ENCODE data around the gene FOXE1. TPM values are rescaled to one million over a fixed set of nuclear protein-coding genes. Genes with fewer than 3 reads are reported as not detected.

FOXE1 gene
- polyA plus RNA-seq, 1 of the 3 experiments (the other 2 are of a cell fraction): 0.03 TPM

DNA sequence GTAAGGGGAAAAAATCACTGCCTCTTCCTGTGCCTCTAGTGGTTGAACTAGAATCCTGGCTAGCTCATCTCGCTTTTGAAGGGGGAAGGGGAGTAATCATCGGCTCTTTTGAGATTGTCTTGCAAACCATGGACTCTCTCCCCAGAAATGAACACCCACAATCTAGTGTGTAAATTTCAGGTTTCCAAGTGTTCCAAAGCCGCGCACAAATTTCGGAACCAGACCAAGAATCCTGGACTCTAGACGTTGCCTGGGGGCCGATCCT lies 4.9 kb upstream of the FOXE1 start:
- peaks cover 2% of the 10 kb centered on the region for H3F3A ChIP-seq (replicated peaks; ENCODE audit: insufficient read depth)
- H2AFZ ChIP-seq (ENCODE audit: low read depth): no peak overlapping the region
- TF ChIP-seq FOSL2 (IDR thresholded peaks at IDR 0.05; ENCODE audit: borderline replicate concordance, low read depth) (no peak), SMC3 (IDR thresholded peaks at IDR 0.05; ENCODE audit: low read depth, low read length) (no peak), GABPA (IDR thresholded peaks at IDR 0.05; ENCODE audit: low read depth) (no peak)
- TF ChIP-seq, protein P1, sequence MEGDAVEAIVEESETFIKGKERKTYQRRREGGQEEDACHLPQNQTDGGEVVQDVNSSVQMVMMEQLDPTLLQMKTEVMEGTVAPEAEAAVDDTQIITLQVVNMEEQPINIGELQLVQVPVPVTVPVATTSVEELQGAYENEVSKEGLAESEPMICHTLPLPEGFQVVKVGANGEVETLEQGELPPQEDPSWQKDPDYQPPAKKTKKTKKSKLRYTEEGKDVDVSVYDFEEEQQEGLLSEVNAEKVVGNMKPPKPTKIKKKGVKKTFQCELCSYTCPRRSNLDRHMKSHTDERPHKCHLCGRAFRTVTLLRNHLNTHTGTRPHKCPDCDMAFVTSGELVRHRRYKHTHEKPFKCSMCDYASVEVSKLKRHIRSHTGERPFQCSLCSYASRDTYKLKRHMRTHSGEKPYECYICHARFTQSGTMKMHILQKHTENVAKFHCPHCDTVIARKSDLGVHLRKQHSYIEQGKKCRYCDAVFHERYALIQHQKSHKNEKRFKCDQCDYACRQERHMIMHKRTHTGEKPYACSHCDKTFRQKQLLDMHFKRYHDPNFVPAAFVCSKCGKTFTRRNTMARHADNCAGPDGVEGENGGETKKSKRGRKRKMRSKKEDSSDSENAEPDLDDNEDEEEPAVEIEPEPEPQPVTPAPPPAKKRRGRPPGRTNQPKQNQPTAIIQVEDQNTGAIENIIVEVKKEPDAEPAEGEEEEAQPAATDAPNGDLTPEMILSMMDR (IDR thresholded peaks at IDR 0.05): peak; percentile 27
- TF ChIP-seq, protein P2, sequence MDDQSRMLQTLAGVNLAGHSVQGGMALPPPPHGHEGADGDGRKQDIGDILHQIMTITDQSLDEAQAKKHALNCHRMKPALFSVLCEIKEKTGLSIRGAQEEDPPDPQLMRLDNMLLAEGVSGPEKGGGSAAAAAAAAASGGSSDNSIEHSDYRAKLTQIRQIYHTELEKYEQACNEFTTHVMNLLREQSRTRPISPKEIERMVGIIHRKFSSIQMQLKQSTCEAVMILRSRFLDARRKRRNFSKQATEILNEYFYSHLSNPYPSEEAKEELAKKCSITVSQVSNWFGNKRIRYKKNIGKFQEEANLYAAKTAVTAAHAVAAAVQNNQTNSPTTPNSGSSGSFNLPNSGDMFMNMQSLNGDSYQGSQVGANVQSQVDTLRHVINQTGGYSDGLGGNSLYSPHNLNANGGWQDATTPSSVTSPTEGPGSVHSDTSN (IDR thresholded peaks at IDR 0.05): no peak
- no peaks in the 10 kb centered on the region for H3K9me2 ChIP-seq
- peaks cover 65% of the 10 kb centered on the region for H3K27me3 ChIP-seq (ENCODE audit: insufficient read depth)
- H3K27ac ChIP-seq (ENCODE audit: low read depth in 2 of 2, low read length in 1 of 2): no peak overlapping the region
- H3K4me1 ChIP-seq (ENCODE audit: control insufficient read depth in 1 of 2, insufficient read depth in 2 of 2, low read depth in 1 of 2, low read length in 1 of 2): no peaks in the 10 kb centered on the region; a peak in 1 of 4 replicates
- H4K20me1 ChIP-seq (ENCODE audit: insufficient read depth): no peaks in the 10 kb centered on the region
- WGBS (ENCODE audit: low lambda C conversion rate): 38% methylated on average over 7 of the region's 7 CpGs
- ChIA-PET CTCF (interaction anchor here (0.6 to 2.0 kb wide), 3 partner anchors 17 to 53 kb away, joined by 3 to 6 read pairs (median 3); no protein-coding TSS in a partner anchor), POLR2A (no interaction called here)
- H3K9me3 ChIP-seq: no peaks in the 10 kb centered on the region
- no peak overlapping the region for H3K4me3 ChIP-seq (ENCODE audit: low read depth in 2 of 2, low read length in 1 of 2)
- no peaks in the 10 kb centered on the region for H3K79me2 ChIP-seq (ENCODE audit: insufficient read depth)
- DNase-seq: peak; percentile 53
- no peak overlapping the region for H3K9ac ChIP-seq
- H3K4me2 ChIP-seq: peak overlapping the region; percentile 63; the same call in 1 of the 2 replicates
- H3K36me3 ChIP-seq (replicated peaks in 1 of 2; ENCODE audit: control insufficient read depth in 1 of 2, insufficient read depth in 2 of 2, low read length in 1 of 2): no peaks in the 10 kb centered on the region

DNA sequence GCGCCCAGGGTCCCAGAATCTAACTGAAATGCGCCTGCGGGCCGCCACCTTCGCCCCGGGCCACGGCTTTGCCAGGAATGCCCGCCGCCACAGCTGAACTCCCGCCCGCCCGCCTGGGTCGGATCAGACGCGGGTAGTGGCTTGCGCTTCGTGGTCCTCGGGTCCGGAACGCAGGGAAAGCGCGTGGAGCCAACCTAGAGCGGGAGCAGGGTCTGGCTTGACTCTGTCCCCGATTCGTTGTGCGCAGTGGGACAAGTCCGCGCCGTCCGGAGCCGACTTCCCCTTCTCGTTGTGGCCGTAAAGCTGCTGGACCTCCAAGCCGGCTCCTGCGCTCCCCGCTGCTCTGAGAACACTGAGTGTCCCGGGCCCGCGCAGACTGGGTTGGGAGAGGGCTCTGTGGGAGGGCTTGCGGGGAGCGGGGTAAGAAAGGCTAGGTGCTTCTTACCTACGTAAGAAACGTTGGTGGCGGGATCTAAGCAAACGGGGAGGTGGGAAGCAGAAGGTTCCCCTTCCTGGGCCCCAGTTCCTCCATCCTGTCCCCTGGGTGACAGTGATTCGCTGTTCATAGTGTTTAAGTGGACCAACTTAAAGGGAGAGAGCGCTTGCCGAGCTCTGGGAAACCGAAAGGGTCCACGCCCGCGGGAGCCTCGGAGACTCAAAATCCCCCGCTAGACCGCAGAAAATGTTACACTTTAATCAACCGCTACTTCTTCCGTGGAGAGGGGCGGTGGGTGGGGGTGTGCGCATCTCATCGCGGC lies 4.4 kb upstream of the FOXE1 start:
- Histone ChIP-seq H3K79me2 (ENCODE audit: insufficient read depth) (no peaks in the 10 kb centered on the region), H3K27ac (ENCODE audit: low read depth in 2 of 2, low read length in 1 of 2) (no peak overlapping the region), H3F3A (replicated peaks; ENCODE audit: insufficient read depth) (peaks cover 2% of the 10 kb centered on the region), H3K4me2 (peak overlapping the region; percentile 63), H3K4me3 (ENCODE audit: low read depth in 2 of 2, low read length in 1 of 2) (no peak overlapping the region), H3K9me2 (no peaks in the 10 kb centered on the region), H3K4me1 (ENCODE audit: control insufficient read depth in 1 of 2, insufficient read depth in 2 of 2, low read depth in 1 of 2, low read length in 1 of 2) (no peaks in the 10 kb centered on the region; a peak in 1 of 4 replicates), H3K9me3 (no peaks in the 10 kb centered on the region), H3K36me3 (replicated peaks in 1 of 2; ENCODE audit: control insufficient read depth in 1 of 2, insufficient read depth in 2 of 2, low read length in 1 of 2) (no peaks in the 10 kb centered on the region), H3K9ac (no peak overlapping the region), H2AFZ (ENCODE audit: low read depth) (no peak overlapping the region), H3K27me3 (ENCODE audit: insufficient read depth) (peaks cover 70% of the 10 kb centered on the region), H4K20me1 (ENCODE audit: insufficient read depth) (no peaks in the 10 kb centered on the region)
- no peak for DNase-seq
- WGBS (ENCODE audit: low lambda C conversion rate): 32% methylated on average over 38 of the region's 61 CpGs
- ChIA-PET CTCF (interaction anchor here (0.6 to 2.0 kb wide), 3 partner anchors 36 to 440 kb away, joined by 3 to 6 read pairs (median 3); no protein-coding TSS in a partner anchor), POLR2A (no interaction called here)
- TF ChIP-seq TEAD4 (IDR thresholded peaks at IDR 0.05; ENCODE audit: borderline replicate concordance, insufficient read depth): no peak
- no peak for TF ChIP-seq TCF12 (IDR thresholded peaks at IDR 0.05)
- TF ChIP-seq, protein P3, sequence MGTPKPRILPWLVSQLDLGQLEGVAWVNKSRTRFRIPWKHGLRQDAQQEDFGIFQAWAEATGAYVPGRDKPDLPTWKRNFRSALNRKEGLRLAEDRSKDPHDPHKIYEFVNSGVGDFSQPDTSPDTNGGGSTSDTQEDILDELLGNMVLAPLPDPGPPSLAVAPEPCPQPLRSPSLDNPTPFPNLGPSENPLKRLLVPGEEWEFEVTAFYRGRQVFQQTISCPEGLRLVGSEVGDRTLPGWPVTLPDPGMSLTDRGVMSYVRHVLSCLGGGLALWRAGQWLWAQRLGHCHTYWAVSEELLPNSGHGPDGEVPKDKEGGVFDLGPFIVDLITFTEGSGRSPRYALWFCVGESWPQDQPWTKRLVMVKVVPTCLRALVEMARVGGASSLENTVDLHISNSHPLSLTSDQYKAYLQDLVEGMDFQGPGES (IDR thresholded peaks at IDR 0.05; ENCODE audit: low read depth, low read length): no peak
- no peak for TF ChIP-seq SMC3 (IDR thresholded peaks at IDR 0.05; ENCODE audit: low read depth, low read length)

All from SK-N-SH (cell line).